ENCODE measurements around the gene SMURF2.

Gene SMURF2

GRCh38 chr17:64554028-64554637 is 108.0 kb downstream of the SMURF2 start:
- ATAC-seq: no peak; the same call in 1 of the 3 replicates
- TF ChIP-seq SNAI2 (CRISPR knock-in tag; IDR thresholded peaks at IDR 0.05) (no peak), ISL1 (CRISPR knock-in tag; IDR thresholded peaks at IDR 0.05) (no peak), ZFP3 (CRISPR knock-in tag; IDR thresholded peaks at IDR 0.05) (no peak), ZNF70 (CRISPR knock-in tag; IDR thresholded peaks at IDR 0.05) (no peak), TCF4 (CRISPR knock-in tag; IDR thresholded peaks at IDR 0.05; ENCODE audit: borderline replicate concordance) (no peak)

- no peak for ATAC-seq
- TF ChIP-seq PPARA (CRISPR knock-in tag; IDR thresholded peaks at IDR 0.05; ENCODE audit: borderline replicate concordance) (no peak), ZC3H10 (CRISPR knock-in tag; IDR thresholded peaks at IDR 0.05) (no peak), ZNF565 (CRISPR knock-in tag; conservative IDR thresholded peaks at IDR 0.05; ENCODE audit: low read depth) (no peak), GLIS3 (CRISPR knock-in tag; IDR thresholded peaks at IDR 0.05) (no peak), ZNF70 (CRISPR knock-in tag; IDR thresholded peaks at IDR 0.05) (no peak), BACH2 (CRISPR knock-in tag; IDR thresholded peaks at IDR 0.05; ENCODE audit: borderline replicate concordance) (no peak), TSHZ2 (CRISPR knock-in tag; IDR thresholded peaks at IDR 0.05) (no peak), ISL1 (CRISPR knock-in tag; IDR thresholded peaks at IDR 0.05) (no peak), SNAI2 (CRISPR knock-in tag; IDR thresholded peaks at IDR 0.05) (no peak), PATZ1 (CRISPR knock-in tag; IDR thresholded peaks at IDR 0.05; ENCODE audit: borderline replicate concordance) (no peak), ZFP3 (CRISPR knock-in tag; IDR thresholded peaks at IDR 0.05) (no peak), CREB5 (CRISPR knock-in tag; IDR thresholded peaks at IDR 0.05; ENCODE audit: low read depth) (no peak), ZFP30 (CRISPR knock-in tag; IDR thresholded peaks at IDR 0.05) (no peak)
These were observed 110.6 kb downstream of the SMURF2 start for GRCh38 chr17:64551461-64551860.

GRCh38 chr17:64547319-64547718 is 114.8 kb downstream of the SMURF2 start:
- no peak for ATAC-seq
- no peak for TF ChIP-seq TOX (CRISPR knock-in tag; IDR thresholded peaks at IDR 0.05; ENCODE audit: borderline replicate concordance)

GRCh38 chr17:64546716-64547115 is 115.4 kb downstream of the SMURF2 start:
- ATAC-seq: no peak
- TF ChIP-seq ZC3H10 (CRISPR knock-in tag; IDR thresholded peaks at IDR 0.05): no peak
- no peak for TF ChIP-seq TOX (CRISPR knock-in tag; IDR thresholded peaks at IDR 0.05; ENCODE audit: borderline replicate concordance)
- TF ChIP-seq ZNF565 (CRISPR knock-in tag; conservative IDR thresholded peaks at IDR 0.05; ENCODE audit: low read depth): no peak
- TF ChIP-seq BACH2 (CRISPR knock-in tag; IDR thresholded peaks at IDR 0.05; ENCODE audit: borderline replicate concordance): no peak
- no peak for TF ChIP-seq CSDC2 (CRISPR knock-in tag; IDR thresholded peaks at IDR 0.05)
- TF ChIP-seq PATZ1 (CRISPR knock-in tag; IDR thresholded peaks at IDR 0.05; ENCODE audit: borderline replicate concordance): no peak
- no peak for TF ChIP-seq PPARA (CRISPR knock-in tag; IDR thresholded peaks at IDR 0.05; ENCODE audit: borderline replicate concordance)
- TF ChIP-seq ESRRG (CRISPR knock-in tag; IDR thresholded peaks at IDR 0.05): no peak
- TF ChIP-seq SNAI2 (CRISPR knock-in tag; IDR thresholded peaks at IDR 0.05): no peak
- TF ChIP-seq ISL1 (CRISPR knock-in tag; IDR thresholded peaks at IDR 0.05): no peak
- no peak for TF ChIP-seq GLIS3 (CRISPR knock-in tag; IDR thresholded peaks at IDR 0.05)
- TF ChIP-seq OSR1 (CRISPR knock-in tag; IDR thresholded peaks at IDR 0.05): no peak
- TF ChIP-seq ZFP30 (CRISPR knock-in tag; IDR thresholded peaks at IDR 0.05): no peak
- TF ChIP-seq CREB5 (CRISPR knock-in tag; IDR thresholded peaks at IDR 0.05; ENCODE audit: low read depth): no peak
- no peak for TF ChIP-seq POU6F1 (CRISPR knock-in tag; IDR thresholded peaks at IDR 0.05; ENCODE audit: borderline replicate concordance, low read depth)
- no peak for TF ChIP-seq RARB (CRISPR knock-in tag; IDR thresholded peaks at IDR 0.05)
- TF ChIP-seq ZNF70 (CRISPR knock-in tag; IDR thresholded peaks at IDR 0.05): no peak
- no peak for TF ChIP-seq TSHZ2 (CRISPR knock-in tag; IDR thresholded peaks at IDR 0.05)
